AG10803 (cell line): ENCODE measurements around the gene MCMBP.

Experiments
- DNase-seq: peaks from one replicate; pipeline ENCODE4 v3.0.0; 2010; ENCODE audit warnings: low read depth
- H3K4me3 ChIP-seq: 2 replicates; pipeline ENCODE4 v1.5.1; 2011; ENCODE audit warnings: mild to moderate bottlenecking, low read length, control low read depth
- CTCF ChIP-seq: conservative IDR thresholded peaks from 2 replicates; pipeline ENCODE4 v1.5.1; 2011; ENCODE audit warnings: mild to moderate bottlenecking, low read length, control low read depth, inconsistent platforms

Gene MCMBP

GRCh38 chr10:119811122-119811521 is 61.5 kb downstream of the MCMBP start:
- no peak for TF ChIP-seq CTCF
- no peak for DNase-seq
- no peak overlapping the region for H3K4me3 ChIP-seq

- no peak for TF ChIP-seq CTCF
- H3K4me3 ChIP-seq, result no peak overlapping the region
- DNase-seq, result peak; percentile 91
These were observed 64.5 kb downstream of the MCMBP start for GRCh38 chr10:119807960-119808697.

GRCh38 chr10:119806334-119807130 is 66.1 kb downstream of the MCMBP start:
- H3K4me3 ChIP-seq, result no peak overlapping the region
- no peak for DNase-seq
- TF ChIP-seq CTCF, result no peak

- no peak for DNase-seq
- no peak for TF ChIP-seq CTCF
- no peak overlapping the region for H3K4me3 ChIP-seq
These were observed 66.9 kb downstream of the MCMBP start for GRCh38 chr10:119805702-119806230.

- peak; percentile 76 for DNase-seq
- TF ChIP-seq CTCF, result no peak
- no peak overlapping the region for H3K4me3 ChIP-seq
These were observed 69.4 kb downstream of the MCMBP start for GRCh38 chr10:119803264-119803663.

GRCh38 chr10:119801998-119802538 is 70.6 kb downstream of the MCMBP start:
- no peak for TF ChIP-seq CTCF
- no peak overlapping the region for H3K4me3 ChIP-seq
- DNase-seq, result no peak
